HG03064 (cell line): ENCODE data around the gene RRAD.

Source experiments
- ATAC-seq: cut with Tn5 transposase; IDR thresholded peaks from one replicate; pipeline ENCODE4 v1.9.1; 2021; ENCODE audit warnings: low read depth; ENCODE audit not compliant: unreplicated experiment

RRAD gene

DNA sequence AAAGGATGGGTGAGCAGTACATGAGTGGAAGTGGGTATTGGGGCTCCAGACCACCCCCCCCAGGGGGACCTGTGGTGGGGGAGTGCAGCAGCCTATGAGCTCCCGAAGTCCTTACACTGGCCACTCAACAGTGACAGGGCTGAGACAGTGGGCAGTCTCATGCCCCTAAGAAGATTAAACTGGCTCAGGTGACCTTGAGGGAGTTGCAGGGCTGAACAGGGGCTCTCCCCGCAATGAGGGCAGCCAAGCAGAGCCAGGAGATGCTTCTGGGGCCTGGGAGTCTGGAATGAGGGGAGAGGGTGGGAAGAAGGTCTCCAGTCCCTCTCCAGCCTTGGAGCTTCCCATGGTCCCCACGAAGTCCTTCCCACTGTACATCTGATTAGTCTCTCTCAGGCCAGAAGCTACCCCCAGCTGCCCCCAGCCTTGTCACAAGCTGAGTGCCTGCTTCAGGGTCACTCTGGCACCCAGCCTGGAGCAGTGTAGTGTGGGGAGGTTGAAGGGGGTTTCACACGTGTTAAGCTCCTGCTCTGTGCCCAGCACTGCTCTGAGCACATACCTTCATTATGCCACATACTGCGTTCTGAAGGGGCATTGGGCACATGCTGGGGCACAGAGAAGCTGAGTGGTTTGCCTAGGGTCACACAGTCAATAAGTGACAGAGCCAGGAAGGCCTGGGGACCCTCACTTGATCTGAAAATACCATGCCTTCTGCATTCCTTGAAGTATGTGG is 5.6 kb downstream of the RRAD start:
- ATAC-seq: no peak

DNA sequence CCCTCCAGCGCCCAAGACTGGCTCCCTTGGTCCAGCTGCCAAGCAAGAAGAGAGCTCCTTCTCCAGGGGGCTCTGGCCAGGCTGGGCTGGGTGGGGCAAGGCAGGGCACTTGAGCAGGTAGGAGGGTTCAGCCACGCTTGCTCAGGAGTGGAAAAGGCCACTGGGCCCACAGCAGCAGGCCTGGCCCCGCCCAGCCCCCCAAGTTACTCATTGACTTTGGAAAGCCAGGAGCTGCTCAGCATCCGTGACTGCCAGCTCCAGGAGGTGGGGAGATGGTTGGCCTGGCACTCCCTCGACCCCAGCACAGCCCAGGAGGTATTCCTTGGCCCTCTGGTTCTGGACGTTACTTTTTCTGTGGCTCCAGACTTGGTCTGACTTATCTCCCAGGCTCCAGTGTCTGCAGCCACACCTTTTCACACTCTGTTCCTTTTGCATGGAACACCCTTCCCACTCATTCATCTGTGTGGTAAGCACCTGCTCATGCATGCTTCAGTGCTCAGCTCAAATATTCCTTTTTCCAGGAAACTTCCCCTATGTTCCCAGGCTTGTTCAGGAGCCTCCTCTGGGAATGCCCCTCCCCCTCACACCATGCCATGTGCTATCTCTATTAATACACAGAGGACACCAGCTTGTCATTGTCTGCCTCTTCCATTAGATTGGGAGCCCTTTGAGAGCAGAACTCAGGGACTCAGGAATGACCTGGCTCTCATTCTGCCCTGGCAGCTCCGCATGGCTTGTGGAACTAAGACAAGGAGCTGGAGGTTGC is 6.3 kb downstream of the RRAD start, which contains the start of gene CDH16:
TSS of gene CDH16 (minus strand) at position 83 of the 766 bp plus-strand sequence. CDS start 820 bp downstream, outside the sequence.
- ATAC-seq: no peak

DNA sequence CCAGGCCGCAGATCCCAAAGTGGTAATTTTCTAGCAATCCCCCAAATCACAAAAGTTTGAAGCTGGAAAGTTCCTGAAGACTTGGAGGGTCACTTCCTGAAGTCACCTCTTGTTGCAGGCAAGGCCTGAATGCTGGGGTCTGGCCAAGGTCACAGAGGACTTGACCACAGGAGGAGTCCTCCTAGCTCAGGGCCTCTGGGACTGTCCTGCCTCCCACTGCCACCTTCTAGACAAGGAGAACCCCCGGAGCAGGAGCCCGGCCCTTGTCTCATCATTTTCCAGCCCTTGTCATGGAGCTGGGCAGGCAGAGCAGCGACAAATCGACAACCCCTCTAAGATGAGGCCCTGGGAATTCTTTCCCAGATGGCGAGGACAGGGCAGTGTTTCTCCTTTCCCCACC is 7.0 kb downstream of the RRAD start:
- no peak for ATAC-seq

DNA sequence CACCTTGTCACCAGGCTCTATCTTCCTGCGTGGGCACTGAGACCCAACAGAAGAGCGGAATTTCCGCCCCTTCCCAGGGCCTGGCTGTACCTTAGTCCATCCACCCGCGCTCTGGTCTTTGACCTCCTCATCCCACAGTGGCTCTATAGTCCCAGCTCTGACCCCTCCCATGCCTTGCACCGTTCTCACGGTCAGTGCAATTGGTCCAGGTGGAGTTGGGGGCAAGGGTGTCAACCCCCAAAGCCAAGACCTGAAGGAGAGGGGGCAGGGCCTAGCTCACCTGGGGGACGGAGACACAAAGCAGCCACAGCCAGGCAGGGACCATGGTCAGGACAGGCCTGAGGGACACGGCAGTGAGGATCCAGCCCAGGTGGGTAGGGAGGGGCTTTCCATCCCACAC is 7.6 kb downstream of the RRAD start:
- no peak for ATAC-seq

GRCh38 chr16:66916518-66916917 is 8.8 kb downstream of the RRAD start:
- no peak for ATAC-seq

GRCh38 chr16:66915041-66915440 is 10.3 kb downstream of the RRAD start:
- no peak for ATAC-seq

DNA sequence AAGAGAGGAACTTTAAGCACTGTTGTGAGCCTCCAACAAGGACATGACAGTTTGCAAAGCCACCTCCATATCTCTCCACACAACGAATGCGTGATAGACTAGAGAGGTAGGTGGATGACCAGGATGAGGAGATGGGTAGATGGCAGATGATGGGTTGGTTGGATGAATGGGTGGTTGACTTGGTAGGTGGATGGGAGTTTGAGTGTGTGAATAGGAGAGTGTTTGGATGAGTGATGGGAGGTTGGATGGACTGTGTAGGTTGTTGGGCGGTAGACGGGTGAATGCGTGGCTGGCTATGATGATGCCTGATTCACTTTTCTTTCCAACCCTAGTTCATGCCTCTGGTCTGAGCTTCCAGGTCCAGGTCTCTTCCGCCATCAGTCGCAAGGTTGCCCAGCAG is 10.8 kb downstream of the RRAD start:
- ATAC-seq: no peak

DNA sequence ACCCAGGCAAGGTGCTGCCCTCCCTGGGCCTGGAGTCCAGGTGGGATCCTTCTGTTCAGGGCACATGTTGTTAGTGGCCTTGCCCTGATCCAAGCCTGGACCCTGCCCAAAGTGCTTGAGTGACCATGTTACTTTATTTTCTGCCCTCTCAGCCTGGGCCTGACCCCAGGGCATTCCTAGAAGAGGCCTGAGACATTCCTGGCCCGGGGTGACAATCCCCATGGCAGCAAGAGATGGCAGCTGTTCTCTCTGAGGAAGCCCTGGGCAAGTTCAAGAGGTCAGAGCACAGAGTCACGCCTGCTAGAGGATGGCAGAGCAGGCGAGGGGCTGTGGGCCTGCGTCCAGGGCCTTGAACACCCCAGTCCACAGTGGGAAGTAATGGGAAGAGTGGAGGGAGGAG is 11.6 kb downstream of the RRAD start:
- no peak for ATAC-seq

DNA sequence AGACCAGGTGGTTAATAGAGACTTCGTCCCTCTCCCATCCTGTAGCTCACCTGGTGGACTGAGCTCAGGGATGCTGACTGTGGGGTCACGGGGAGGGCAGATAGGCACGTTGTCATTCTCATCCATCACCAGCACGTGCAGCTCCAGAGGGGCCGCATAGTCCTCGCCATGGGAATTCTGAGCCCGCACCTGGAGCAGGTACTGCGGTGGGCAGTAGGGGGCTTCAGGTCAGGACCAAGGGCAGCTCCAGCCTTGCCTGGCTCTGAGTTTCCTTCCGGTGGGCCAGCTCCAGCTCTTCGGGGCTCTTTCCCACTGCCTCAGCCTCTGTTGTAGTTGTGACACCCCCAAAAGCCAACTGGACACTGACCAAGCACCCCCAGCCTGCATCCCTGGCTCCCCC is 12.3 kb downstream of the RRAD start:
- no peak for ATAC-seq

DNA sequence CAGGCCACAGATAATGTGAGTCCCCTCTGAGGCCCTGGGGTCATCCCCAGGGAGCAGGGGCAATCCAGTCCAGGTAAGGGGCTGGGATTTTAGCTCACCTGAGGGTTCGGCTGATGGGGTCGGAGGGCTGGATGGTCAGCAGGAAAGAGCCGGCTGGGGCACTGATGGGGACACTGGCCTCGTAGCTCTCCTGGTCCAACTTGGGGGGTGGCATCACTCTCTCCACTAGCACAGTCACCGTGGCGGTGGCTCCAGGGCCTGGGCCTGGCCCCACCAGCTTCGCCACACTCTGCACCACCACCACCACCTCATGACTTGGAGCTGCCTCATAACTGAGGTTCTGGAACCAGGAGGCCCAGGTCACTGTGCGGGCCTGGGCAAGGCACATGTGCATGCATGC is 13.5 kb downstream of the RRAD start:
- ATAC-seq: no peak

DNA sequence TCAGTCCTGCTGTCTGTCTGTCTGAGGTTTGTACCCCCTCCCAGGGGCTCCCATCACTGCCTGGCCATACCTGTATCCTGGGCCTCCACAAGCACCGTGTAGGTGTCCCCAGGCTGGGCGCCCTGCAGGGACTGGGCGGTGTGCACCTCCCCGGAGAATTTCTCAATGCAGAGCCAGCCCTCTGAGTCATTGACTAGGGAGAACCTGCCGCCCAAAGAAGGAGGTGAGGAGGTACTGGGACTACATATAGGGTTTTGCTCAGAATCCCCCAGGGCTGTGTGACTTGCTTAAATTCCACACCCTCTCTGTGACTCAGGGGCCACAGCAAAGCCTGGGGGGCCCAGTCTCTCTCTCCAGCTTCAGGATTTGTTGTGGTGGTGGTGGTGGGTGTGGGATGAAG is 14.2 kb downstream of the RRAD start:
- ATAC-seq: no peak

- ATAC-seq: no peak
Measured at GRCh38 chr16:66910175-66910940, 15.0 kb downstream of the RRAD start.

DNA sequence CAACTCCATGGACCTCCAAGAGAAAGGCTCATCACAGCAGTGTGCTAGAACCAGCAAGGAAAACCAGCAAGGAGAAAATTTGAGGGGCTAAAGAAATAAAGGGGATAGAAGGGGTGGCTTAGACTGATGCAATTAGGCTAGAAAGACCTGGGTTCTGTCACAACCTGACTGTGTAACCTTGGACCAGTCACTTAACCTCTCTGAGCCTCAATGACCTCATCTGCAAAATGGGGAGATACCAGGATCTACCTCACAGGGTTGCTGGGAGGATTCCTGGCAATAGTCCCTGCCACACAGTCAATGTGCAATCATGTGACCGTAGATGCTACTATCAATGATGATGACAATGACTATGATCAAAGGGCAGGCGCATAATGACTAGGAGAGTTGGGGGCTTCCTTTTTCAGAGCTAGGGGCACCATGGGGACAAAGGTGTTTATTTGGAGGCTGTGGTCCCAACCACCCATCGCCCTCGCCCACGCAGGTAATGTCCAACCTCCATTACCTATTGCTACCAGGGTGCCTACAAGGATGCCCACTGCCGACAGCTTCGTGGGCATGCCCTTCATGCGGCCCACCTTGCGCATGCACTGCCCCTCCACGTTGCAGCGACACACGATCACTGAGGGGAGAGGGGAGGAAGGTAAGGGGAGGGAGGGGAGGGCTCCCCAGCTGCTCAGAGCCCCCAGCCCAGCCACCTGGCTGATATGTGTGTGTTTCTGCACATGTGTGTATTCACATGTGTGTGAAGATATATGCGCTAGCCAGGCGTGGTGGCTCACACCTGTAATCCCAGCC is 16.4 kb downstream of the RRAD start:
- no peak for ATAC-seq

GRCh38 chr16:66908116-66908515 is 17.2 kb downstream of the RRAD start:
- no peak for ATAC-seq

DNA sequence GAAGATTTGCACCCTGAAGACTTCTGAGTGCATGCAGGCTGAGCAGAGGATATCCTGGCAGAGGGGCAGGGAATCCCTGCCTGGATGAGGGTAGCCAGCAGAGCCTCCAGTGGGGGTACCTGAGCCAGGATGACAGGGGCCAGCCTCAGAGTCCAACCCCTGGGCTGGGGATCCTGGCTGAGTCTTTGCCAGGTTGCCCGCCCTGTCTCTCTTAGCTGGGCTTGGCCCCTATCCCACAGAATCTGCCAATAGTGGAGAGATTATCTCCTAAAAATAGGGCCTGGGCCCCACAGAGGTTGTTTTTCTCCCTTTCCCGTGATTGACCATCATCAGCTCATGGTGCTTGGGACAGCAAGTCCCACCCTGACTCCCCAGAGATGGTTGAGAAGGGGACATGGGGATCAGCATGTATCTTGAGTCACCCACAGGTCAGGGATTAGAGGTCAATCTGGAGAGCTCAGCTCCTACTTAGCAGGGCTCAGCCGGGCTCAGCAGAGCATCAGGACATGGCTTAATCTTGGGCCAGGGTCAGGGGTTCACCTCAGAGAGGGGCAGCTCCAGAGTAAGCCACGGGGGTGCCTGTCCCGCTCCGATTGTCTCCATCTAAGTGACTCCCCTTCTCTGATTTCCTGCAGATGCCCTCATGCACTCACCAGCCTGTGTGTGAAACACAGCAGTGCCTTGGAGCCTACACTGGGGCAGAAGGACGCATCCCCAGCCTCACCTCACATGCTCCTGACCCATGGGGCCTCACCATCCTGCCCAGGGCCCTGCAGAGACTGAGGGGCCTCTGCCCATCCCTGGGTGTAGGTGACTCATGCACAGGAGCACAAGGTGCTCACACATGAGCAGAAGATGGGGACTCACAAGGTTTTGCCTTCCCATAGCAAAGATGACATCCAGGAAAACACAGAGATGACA is 18.2 kb downstream of the RRAD start:
- ATAC-seq: no peak

GRCh38 chr16:66905633-66906539 is 19.4 kb downstream of the RRAD start:
- no peak for ATAC-seq

DNA sequence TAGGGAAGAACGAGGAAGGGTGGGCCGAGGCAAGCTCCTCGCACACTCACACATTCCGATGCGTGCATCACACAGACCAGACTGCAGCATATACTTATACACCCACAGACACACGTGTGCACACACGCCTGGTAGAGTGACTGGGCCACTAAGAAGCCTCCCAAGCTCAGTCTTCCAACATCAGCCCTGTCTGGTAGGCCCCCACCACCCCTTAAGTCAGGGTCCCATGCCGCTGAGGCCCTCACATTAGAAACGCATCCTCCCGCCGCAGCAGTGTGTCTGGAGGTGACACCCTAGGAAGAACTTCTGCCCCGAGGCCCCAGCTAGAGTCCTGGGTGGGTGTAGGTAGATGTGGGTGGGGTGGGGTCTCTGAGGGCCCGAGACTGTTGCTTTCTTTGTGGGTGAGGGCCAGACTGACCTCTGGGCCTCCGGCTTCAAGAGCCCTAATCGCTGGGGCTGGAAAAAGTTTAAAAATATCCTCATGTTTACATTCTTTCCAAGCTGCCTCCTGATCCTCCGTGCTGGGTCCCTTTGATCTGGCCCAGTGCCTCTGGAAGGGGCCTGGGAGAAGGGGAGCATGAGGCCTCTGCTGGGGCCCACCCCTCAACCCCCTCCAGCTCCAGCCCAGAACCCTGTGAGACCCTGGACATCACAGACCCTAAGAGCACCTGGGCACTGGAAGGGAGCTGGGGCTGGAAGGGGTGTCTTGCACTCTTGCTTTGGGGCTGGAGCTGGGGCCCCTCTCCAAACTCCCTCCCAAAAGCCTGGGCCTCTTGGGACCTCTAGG is 20.3 kb downstream of the RRAD start:
- no peak for ATAC-seq

DNA sequence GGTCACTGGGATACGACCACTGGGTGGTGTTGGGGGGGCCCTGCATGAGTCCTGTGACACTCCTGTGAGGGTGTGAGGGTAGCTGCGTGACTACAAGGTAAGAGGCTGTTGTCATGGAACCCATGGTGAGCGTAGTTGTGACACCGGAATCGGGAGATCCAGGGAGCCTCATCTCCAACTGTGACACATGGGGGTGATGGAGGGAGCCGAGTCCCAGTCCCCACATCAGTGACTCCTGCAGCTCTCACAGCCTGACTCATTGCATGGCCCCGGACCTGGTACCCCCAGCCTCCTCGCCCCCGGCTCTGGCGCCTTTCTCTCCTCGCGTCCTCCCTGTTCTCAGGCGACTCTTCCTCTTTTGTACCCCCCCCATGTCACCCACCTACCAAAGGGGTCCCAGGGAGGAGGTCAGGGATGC is 20.9 kb downstream of the RRAD start:
- ATAC-seq: no peak
